Subcutaneous preadipocyte (primary cell): ENCODE results near the gene DOCK4. TPM values are rescaled to one million over a fixed set of nuclear protein-coding genes. Genes with fewer than 3 reads are reported as not detected.

Experiments used
- small RNA-seq: library from RNA; depleted of rRNA; stranded (forward); fragments of <200 nt; gene quantifications from one replicate; pipeline ENCODE3, GENCODE V24; 2012
- total RNA-seq: library from RNA; depleted of rRNA; stranded (reverse); fragments of >200 nt; gene quantifications from 2 replicates; pipeline ENCODE4 v1.2.3, GENCODE V29; 2012

DOCK4 gene, protein sequence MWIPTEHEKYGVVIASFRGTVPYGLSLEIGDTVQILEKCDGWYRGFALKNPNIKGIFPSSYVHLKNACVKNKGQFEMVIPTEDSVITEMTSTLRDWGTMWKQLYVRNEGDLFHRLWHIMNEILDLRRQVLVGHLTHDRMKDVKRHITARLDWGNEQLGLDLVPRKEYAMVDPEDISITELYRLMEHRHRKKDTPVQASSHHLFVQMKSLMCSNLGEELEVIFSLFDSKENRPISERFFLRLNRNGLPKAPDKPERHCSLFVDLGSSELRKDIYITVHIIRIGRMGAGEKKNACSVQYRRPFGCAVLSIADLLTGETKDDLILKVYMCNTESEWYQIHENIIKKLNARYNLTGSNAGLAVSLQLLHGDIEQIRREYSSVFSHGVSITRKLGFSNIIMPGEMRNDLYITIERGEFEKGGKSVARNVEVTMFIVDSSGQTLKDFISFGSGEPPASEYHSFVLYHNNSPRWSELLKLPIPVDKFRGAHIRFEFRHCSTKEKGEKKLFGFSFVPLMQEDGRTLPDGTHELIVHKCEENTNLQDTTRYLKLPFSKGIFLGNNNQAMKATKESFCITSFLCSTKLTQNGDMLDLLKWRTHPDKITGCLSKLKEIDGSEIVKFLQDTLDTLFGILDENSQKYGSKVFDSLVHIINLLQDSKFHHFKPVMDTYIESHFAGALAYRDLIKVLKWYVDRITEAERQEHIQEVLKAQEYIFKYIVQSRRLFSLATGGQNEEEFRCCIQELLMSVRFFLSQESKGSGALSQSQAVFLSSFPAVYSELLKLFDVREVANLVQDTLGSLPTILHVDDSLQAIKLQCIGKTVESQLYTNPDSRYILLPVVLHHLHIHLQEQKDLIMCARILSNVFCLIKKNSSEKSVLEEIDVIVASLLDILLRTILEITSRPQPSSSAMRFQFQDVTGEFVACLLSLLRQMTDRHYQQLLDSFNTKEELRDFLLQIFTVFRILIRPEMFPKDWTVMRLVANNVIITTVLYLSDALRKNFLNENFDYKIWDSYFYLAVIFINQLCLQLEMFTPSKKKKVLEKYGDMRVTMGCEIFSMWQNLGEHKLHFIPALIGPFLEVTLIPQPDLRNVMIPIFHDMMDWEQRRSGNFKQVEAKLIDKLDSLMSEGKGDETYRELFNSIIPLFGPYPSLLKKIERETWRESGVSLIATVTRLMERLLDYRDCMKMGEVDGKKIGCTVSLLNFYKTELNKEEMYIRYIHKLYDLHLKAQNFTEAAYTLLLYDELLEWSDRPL (N-terminal part only)
- total RNA-seq: 8.1 and 36.6 TPM in 2 replicates

GRCh38 chr7:112206238-112206990, at the start of gene DOCK4, which contains the start of gene ZNF277:
DOCK4 (minus strand) TSS chr7:112206399; CDS start chr7:112206138, 261 bp downstream.
ZNF277 (plus strand) TSS chr7:112206695; CDS start chr7:112206717, 22 bp downstream.

Small RNAs within 50 kb of the gene (small RNA-seq; reads per million reads assigned to genes)
- gene RNA5SP237: not detected

Other genes starting within 250 kb of the DOCK4 start
- 31.5 and 37.5 TPM in 2 replicates for gene ZNF277, start 296 bp upstream of the DOCK4 start, total RNA-seq
- gene IFRD1, start 244.1 kb upstream of the DOCK4 start, total RNA-seq: 29.0 and 41.6 TPM in 2 replicates